Measurements from ENCODE around the gene TMEM143.
A peak's percentile ranks its signal among the peaks of the same experiment; 100 is the strongest.

Gene TMEM143

DNA sequence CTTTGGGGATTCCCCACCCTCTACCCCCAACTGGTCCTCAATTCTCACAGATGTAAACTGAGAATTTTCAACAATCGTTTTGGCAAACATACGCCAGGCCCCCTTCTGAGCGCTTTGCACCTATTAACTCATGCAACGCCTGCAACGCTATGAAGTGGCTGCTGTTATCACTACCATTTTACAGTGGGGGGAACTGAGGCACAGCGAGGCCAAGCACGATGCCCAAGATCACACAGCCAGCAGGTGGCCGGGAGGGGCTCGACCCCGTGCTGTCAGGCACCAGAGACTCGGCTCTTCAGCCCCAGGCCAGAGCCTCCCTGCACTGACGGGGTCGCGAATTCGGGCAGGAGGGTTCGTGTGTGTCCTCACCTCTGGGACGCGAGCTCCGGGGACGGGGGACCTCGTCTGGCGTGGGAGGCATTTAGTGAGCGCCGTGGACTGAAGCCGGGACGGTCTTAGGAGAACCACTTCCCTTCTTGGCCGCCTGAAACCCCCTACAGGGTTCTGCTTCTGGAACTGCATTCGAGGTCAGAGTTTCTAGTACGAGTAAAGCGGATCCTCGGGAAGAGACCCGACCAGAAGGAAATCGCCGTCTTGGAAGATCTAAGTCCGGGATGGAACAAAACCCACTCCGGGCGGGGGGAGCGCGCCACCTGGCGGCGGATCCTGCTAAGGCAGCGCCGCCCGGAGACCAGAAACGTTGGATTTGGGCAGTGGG is 72.8 kb downstream of the TMEM143 start:
- peak; percentile 75 to 79 for DNase-seq

DNA sequence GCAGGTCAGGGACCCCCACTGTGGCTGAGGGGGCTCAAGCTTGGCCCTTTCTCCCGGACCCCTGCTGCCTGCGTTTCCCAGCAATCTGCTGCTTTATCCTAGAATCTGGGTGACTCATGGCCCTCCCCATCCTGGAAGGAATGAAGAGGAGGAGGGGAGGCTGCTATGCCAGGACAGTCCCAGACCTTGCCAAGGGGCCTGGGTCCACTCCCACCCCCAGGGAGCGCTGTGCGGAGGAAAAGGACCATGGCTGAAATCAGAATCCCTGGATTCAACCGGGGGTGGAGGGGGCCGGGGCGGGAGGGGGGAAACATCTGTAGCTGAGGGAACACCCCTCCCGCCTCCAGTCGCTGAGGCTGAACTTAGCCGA is 73.4 kb downstream of the TMEM143 start:
- DNase-seq = no peak

DNA sequence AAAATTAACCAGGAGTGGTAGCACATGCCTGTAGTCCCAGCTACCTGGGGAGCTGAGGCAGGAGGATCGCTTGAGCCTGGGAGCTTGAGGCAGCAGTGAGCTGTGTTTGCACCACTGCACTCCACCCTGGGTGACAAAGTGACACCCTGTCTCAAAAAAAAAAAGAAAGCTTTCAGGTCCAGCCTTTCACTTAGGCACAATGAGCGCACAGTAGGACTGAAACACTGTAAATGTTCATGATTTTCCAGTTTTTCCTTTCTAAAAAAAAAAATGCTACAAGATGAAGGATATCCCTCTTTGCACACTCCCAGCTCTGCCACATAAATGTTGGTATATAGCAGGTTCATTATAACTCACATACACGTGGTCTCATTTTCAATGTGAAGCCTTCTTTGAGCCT is 76.0 kb downstream of the TMEM143 start:
- DNase-seq = no peak

DNA sequence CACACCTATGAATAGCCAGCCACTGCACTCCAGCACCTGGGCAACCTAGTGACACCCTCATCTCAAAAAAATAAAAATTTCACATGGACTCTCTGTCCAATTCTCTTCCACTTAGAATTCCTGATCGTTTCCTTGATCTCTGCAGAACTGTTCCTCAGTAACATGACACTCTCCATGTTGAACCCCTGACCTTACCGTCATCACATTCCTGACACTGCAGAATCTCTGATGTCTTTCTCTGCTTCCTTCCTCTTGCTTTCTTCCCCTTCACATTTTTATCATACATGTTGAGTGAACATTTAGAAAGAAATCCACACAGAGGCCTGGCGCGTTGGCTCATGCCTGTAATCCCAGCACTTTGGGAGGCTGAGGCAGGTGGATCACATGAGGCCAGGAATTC is 78.8 kb downstream of the TMEM143 start:
- no peak for DNase-seq

DNA sequence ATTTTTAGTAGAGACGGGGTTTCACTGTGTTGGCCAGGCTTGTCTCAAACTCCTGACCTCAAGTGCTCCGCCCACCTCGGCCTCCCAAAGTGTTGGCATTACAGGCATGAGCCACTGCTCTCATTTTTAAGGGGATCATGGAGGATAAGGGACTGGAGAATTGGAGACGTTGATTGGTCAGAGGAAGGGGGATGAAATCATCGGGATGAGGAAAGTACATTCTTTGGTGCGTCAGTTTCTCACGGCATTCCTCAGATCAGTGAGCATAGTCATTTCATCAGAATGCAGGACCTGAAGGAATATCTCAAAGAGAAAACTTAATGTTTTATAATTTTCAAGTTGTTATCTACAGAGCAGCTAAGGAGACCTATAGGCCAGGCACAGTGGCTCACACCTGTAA is 79.8 kb downstream of the TMEM143 start:
- no peak for DNase-seq
